SK-N-SH (cell line): ENCODE measurements around the gene CDH22. TPM values are rescaled to one million over a fixed set of nuclear protein-coding genes. Genes with fewer than 3 reads are reported as not detected.

Experiments used
- CTCF ChIA-PET: fragments of 300-600, 350-600 bp; formaldehyde crosslinking; extraction: SDS; loops from one replicate; lab custom pipeline; 2021; lab: Yijun Ruan, JAX
- POLR2A ChIA-PET: fragments of 350-600 bp; sonication (Branson Sonifier 250); formaldehyde crosslinking; extraction: SDS; loops from one replicate; lab custom pipeline; 2020; ENCODE audit warnings: antibody characterized with exemption, inconsistent platforms; lab: Yijun Ruan, JAX
- DNase-seq: peaks from one replicate; pipeline ENCODE4 v3.0.0; 2012
- H2AFZ ChIP-seq: fragments of 200-600 bp; sonication (generic); 2 replicates; pipeline ENCODE4 v1.8.1; 2016; ENCODE audit warnings: antibody characterized with exemption, mild to moderate bottlenecking, low read depth
- H3F3A ChIP-seq: fragments of 200-600 bp; sonication (generic); replicated peaks from 2 replicates; pipeline ENCODE3; 2016; ENCODE audit warnings: antibody characterized with exemption, mild to moderate bottlenecking; ENCODE audit not compliant: insufficient read depth
- H3K27ac ChIP-seq, 2 experiments: fragments of 200-500 bp in 1 of 2; fragments of 200-600 bp in 1 of 2; sonication (Bioruptor generic) in 1 of 2; sonication (generic), shearing (Covaris generic) in 1 of 2; 2 replicates each; pipeline versions ENCODE4 v1.5.1 to v1.6.1; 2014 to 2016; ENCODE audit warnings: low read depth in 2 of 2, inconsistent platforms in 1 of 2, low read length in 1 of 2, mild to moderate bottlenecking in 1 of 2, mixed read lengths in 1 of 2
- H3K27me3 ChIP-seq: fragments of 200-600 bp; sonication (generic), shearing (Covaris generic); 2 replicates; pipeline ENCODE4 v1.6.1; 2016; ENCODE audit warnings: mixed run types; ENCODE audit not compliant: insufficient read depth
- H3K36me3 ChIP-seq, 2 experiments: fragments of 200-500 bp in 1 of 2; fragments of 200-600 bp in 1 of 2; sonication (Bioruptor generic) in 1 of 2; sonication (generic) in 1 of 2; replicated peaks in 1 of 2; 2 replicates each; pipeline versions ENCODE3 to v1.5.1; 2014 to 2016; ENCODE audit warnings: low read length in 1 of 2, mild to moderate bottlenecking in 1 of 2; ENCODE audit not compliant: insufficient read depth in 2 of 2, control insufficient read depth in 1 of 2
- H3K4me1 ChIP-seq, 2 experiments: fragments of 200-500 bp in 1 of 2; fragments of 200-600 bp in 1 of 2; sonication (Bioruptor generic) in 1 of 2; sonication (generic), shearing (Covaris generic) in 1 of 2; 2 replicates each; pipeline versions ENCODE4 v1.5.1 to v1.6.1; 2014 to 2016; ENCODE audit warnings: low read depth in 1 of 2, low read length in 1 of 2, mixed run types in 1 of 2; ENCODE audit not compliant: insufficient read depth in 2 of 2, control insufficient read depth in 1 of 2
- H3K4me2 ChIP-seq: fragments of 200-600 bp; sonication (generic), shearing (Covaris generic); 2 replicates; pipeline ENCODE4 v1.6.1; 2017; ENCODE audit warnings: mixed run types
- H3K4me3 ChIP-seq, 2 experiments: fragments of 200-500 bp in 1 of 2; fragments of 200-600 bp in 1 of 2; sonication (Bioruptor generic) in 1 of 2; sonication (generic), shearing (Covaris generic) in 1 of 2; 2 replicates each; pipeline versions ENCODE4 v1.5.1 to v1.8.1; 2014 to 2016; ENCODE audit warnings: low read depth in 2 of 2, inconsistent platforms in 1 of 2, low read length in 1 of 2, mild to moderate bottlenecking in 1 of 2, mixed read lengths in 1 of 2, moderate library complexity in 1 of 2
- H3K79me2 ChIP-seq: fragments of 200-600 bp; sonication (generic); 2 replicates; pipeline ENCODE4 v1.8.1; 2017; ENCODE audit warnings: mild to moderate bottlenecking; ENCODE audit not compliant: insufficient read depth
- H3K9ac ChIP-seq: fragments of 200-600 bp; sonication (generic); 2 replicates; pipeline ENCODE4 v1.6.1; 2017; ENCODE audit warnings: mixed run types
- H3K9me2 ChIP-seq: fragments of 200-600 bp; sonication (generic); 2 replicates; pipeline ENCODE4 v1.6.1; 2017; ENCODE audit warnings: mixed run types
- H3K9me3 ChIP-seq: fragments of 200-600 bp; sonication (generic); 2 replicates; pipeline ENCODE4 v1.6.1; 2017; ENCODE audit warnings: mixed run types, mild to moderate bottlenecking, moderate library complexity
- H4K20me1 ChIP-seq: fragments of 200-600 bp; sonication (generic); 2 replicates; pipeline ENCODE4 v1.6.1; 2017; ENCODE audit warnings: mild to moderate bottlenecking, mixed run types; ENCODE audit not compliant: insufficient read depth
- FOSL2 ChIP-seq: IDR thresholded peaks from 2 replicates; pipeline ENCODE4 v1.4.0; 2012; ENCODE audit warnings: low read depth, mild to moderate bottlenecking, moderate library complexity, borderline replicate concordance
- FOXJ3 ChIP-seq: sonication (generic); formaldehyde crosslinking; IDR thresholded peaks from 2 replicates; pipeline ENCODE4 v1.5.1; 2020; ENCODE audit warnings: mild to moderate bottlenecking, missing genetic modification reagents
- FOXM1 ChIP-seq: IDR thresholded peaks from 2 replicates; pipeline ENCODE4 v1.4.0; 2012; ENCODE audit warnings: low read depth, mild to moderate bottlenecking
- GABPA ChIP-seq: IDR thresholded peaks from 2 replicates; pipeline ENCODE4 v1.4.0; 2012; ENCODE audit warnings: low read depth, mild to moderate bottlenecking
- MXI1 ChIP-seq: IDR thresholded peaks from 2 replicates; pipeline ENCODE4 v1.6.1; 2012; ENCODE audit warnings: mild to moderate bottlenecking, low read depth, low read length, improper control_type of control experiment
- NRF1 ChIP-seq: IDR thresholded peaks from 2 replicates; pipeline ENCODE4 v1.6.1; 2012; ENCODE audit warnings: low read depth, mild to moderate bottlenecking, low read length
- RAD21 ChIP-seq: IDR thresholded peaks from 2 replicates; pipeline ENCODE4 v1.6.1; 2012; ENCODE audit warnings: mild to moderate bottlenecking, low read length
- RFX5 ChIP-seq: IDR thresholded peaks from 2 replicates; pipeline ENCODE4 v1.6.1; 2012; ENCODE audit warnings: mild to moderate bottlenecking, improper control_type of control experiment, low read length
- SIN3A ChIP-seq: IDR thresholded peaks from 2 replicates; pipeline ENCODE4 v1.6.1; 2012; ENCODE audit warnings: low read depth, mild to moderate bottlenecking, low read length, moderate library complexity, borderline replicate concordance
- TAF1 ChIP-seq: IDR thresholded peaks from 2 replicates; pipeline ENCODE4 v1.6.1; 2012; ENCODE audit warnings: low read depth, mild to moderate bottlenecking, low read length, moderate library complexity, borderline replicate concordance
- YY1 ChIP-seq: IDR thresholded peaks from 2 replicates; pipeline ENCODE4 v1.4.0; 2012; ENCODE audit warnings: low read depth, mild to moderate bottlenecking
- WGBS: methylation state at CpG from one replicate; pipeline ENCODE4 v1.1.6; 2017; ENCODE audit warnings: low lambda C conversion rate; 5-methylcytosine and 5-hydroxymethylcytosine counted together
- polyA plus RNA-seq, 3 experiments: library from polyadenylated mRNA; depleted of rRNA; stranded (reverse); fragments of >200 nt; gene quantifications; 2 replicates each; pipeline ENCODE4 v1.2.3, GENCODE V29; 2012
- TF ChIP-seq, protein P1 (sequence below): fragments of 150-350 bp; IDR thresholded peaks from 2 replicates; pipeline ENCODE4 v1.6.1; 2017; ENCODE audit warnings: antibody characterized with exemption, low read length, low read depth, borderline replicate concordance
- TF ChIP-seq, protein P2 (sequence below): fragments of 200-600 bp; sonication (generic); IDR thresholded peaks from 2 replicates; pipeline ENCODE4 v1.6.1; 2017; ENCODE audit warnings: antibody characterized with exemption, mild to moderate bottlenecking, moderate library complexity
- TF ChIP-seq, protein P3 (sequence below): IDR thresholded peaks from 2 replicates; pipeline ENCODE4 v1.4.0; 2012; ENCODE audit warnings: low read depth, borderline replicate concordance
- TF ChIP-seq, protein P4 (sequence below): IDR thresholded peaks from 2 replicates; pipeline ENCODE4 v1.6.1; 2012; ENCODE audit warnings: mild to moderate bottlenecking, low read depth, low read length, moderate library complexity
- TF ChIP-seq, protein P5 (sequence below): fragments of 150-350 bp; IDR thresholded peaks from 2 replicates; pipeline ENCODE4 v1.6.1; 2016; ENCODE audit warnings: mild to moderate bottlenecking, low read depth, low read length
- TF ChIP-seq, protein P6 (sequence below): IDR thresholded peaks from 2 replicates; pipeline ENCODE4 v1.4.0; 2012; ENCODE audit warnings: low read depth, borderline replicate concordance

The CDH22 gene
- polyA plus RNA-seq, 1 of the 3 experiments (the other 2 are of a cell fraction) = not detected

DNA sequence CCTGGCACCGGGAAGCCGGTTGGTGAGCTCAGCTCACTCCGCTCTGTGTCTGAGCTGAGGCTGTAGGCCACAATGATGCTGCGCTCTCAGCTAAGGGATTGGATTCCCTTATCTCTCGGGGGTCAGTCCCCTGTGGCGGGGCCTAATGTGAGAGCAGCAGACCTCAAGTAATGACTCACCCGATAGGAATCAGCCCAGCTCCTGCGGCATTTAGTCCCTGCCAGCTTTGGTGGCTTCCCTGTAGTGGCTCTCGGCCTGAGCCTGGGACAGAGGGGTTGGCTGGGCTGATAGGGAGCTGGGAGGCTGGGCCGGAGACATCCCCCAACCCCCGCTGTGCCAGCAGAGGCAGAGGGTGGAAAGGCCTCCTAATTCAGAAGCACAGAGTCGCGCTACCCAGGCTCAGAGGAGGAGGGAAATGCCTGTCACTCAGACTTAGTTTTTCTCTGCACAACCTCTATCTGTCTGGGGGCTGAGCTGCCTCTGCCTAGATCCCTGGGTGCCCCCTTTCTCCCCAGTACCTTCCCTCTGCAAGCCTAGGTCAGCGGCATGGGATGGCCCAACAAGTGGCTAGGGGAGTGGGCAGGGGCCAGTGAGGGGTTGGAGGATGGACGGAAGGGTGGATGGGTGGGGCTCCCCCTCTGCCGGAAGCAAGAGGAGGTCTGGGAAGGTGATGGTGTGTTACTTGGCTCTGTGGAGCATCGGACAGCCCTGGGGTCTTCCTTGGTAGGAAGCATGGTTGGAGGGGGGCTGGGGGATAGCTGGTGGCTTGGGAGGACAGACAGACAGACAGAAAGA lies 92.2 kb downstream of the CDH22 start (continued):
- TF ChIP-seq, protein P1, sequence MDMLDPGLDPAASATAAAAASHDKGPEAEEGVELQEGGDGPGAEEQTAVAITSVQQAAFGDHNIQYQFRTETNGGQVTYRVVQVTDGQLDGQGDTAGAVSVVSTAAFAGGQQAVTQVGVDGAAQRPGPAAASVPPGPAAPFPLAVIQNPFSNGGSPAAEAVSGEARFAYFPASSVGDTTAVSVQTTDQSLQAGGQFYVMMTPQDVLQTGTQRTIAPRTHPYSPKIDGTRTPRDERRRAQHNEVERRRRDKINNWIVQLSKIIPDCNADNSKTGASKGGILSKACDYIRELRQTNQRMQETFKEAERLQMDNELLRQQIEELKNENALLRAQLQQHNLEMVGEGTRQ = no peak
- TF ChIP-seq FOXJ3 (CRISPR knock-in tag) = 0 out of 2 replicates have a peak, but pooled peaks have one; percentile 29
- no peak for TF ChIP-seq TAF1
- TF ChIP-seq, protein P2, sequence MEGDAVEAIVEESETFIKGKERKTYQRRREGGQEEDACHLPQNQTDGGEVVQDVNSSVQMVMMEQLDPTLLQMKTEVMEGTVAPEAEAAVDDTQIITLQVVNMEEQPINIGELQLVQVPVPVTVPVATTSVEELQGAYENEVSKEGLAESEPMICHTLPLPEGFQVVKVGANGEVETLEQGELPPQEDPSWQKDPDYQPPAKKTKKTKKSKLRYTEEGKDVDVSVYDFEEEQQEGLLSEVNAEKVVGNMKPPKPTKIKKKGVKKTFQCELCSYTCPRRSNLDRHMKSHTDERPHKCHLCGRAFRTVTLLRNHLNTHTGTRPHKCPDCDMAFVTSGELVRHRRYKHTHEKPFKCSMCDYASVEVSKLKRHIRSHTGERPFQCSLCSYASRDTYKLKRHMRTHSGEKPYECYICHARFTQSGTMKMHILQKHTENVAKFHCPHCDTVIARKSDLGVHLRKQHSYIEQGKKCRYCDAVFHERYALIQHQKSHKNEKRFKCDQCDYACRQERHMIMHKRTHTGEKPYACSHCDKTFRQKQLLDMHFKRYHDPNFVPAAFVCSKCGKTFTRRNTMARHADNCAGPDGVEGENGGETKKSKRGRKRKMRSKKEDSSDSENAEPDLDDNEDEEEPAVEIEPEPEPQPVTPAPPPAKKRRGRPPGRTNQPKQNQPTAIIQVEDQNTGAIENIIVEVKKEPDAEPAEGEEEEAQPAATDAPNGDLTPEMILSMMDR = no peak
- TF ChIP-seq, protein P3, sequence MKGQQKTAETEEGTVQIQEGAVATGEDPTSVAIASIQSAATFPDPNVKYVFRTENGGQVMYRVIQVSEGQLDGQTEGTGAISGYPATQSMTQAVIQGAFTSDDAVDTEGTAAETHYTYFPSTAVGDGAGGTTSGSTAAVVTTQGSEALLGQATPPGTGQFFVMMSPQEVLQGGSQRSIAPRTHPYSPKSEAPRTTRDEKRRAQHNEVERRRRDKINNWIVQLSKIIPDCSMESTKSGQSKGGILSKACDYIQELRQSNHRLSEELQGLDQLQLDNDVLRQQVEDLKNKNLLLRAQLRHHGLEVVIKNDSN = no peak
- no peak for TF ChIP-seq RFX5
- TF ChIP-seq RAD21 = peak; percentile 28
- peak; percentile 35; the same call in 1 of the 2 replicates for TF ChIP-seq FOSL2
- TF ChIP-seq MXI1 = no peak

DNA sequence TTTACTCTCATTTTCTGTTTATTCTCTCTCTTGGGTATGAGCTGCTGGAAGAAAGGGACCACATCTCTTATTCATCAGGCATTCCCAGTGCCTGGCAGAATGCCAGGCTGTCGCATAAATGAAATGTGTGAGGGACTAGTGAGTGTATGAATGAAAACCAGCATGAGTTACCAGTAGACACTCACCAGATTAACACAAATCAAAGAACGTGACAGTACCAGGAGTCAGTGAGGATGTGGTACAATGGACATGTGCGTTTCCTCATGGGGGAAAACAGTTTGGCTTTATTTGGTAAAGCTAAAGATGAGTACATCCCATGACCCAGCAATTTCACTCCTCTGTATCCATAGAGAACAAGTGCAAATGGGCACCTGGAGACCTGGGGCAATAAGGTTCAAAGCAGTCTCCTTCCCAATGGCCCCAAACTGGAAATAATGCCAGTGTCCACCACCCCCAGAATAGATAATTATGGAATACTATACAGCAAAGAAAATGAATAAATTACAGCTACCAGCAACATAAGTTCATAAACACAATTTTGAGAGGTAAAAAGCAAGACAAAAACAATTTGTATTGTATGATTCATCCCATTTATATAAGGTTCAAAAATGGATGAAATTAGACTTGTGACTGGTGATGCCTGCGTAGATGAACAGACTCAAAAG lies 93.3 kb downstream of the CDH22 start:
- CTCF ChIA-PET = interaction anchor here (1.1 to 2.2 kb wide), 7 partner anchors 9 to 134 kb away, joined by 3 to 10 read pairs (median 3); no protein-coding TSS in a partner anchor
- peak overlapping the region in 1 of 2 experiments; percentile 78; a peak in 1 of 4 replicates for H3K27ac ChIP-seq
- TF ChIP-seq, protein P4, sequence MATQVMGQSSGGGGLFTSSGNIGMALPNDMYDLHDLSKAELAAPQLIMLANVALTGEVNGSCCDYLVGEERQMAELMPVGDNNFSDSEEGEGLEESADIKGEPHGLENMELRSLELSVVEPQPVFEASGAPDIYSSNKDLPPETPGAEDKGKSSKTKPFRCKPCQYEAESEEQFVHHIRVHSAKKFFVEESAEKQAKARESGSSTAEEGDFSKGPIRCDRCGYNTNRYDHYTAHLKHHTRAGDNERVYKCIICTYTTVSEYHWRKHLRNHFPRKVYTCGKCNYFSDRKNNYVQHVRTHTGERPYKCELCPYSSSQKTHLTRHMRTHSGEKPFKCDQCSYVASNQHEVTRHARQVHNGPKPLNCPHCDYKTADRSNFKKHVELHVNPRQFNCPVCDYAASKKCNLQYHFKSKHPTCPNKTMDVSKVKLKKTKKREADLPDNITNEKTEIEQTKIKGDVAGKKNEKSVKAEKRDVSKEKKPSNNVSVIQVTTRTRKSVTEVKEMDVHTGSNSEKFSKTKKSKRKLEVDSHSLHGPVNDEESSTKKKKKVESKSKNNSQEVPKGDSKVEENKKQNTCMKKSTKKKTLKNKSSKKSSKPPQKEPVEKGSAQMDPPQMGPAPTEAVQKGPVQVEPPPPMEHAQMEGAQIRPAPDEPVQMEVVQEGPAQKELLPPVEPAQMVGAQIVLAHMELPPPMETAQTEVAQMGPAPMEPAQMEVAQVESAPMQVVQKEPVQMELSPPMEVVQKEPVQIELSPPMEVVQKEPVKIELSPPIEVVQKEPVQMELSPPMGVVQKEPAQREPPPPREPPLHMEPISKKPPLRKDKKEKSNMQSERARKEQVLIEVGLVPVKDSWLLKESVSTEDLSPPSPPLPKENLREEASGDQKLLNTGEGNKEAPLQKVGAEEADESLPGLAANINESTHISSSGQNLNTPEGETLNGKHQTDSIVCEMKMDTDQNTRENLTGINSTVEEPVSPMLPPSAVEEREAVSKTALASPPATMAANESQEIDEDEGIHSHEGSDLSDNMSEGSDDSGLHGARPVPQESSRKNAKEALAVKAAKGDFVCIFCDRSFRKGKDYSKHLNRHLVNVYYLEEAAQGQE = no peak
- TF ChIP-seq YY1 = no peak
- no peak for TF ChIP-seq GABPA
- TF ChIP-seq FOSL2 = no peak
- no peak for TF ChIP-seq NRF1
- no peak for TF ChIP-seq RFX5
- no peak for TF ChIP-seq TAF1
- TF ChIP-seq FOXM1 = no peak
- no peak for TF ChIP-seq SIN3A
- TF ChIP-seq, protein P5, sequence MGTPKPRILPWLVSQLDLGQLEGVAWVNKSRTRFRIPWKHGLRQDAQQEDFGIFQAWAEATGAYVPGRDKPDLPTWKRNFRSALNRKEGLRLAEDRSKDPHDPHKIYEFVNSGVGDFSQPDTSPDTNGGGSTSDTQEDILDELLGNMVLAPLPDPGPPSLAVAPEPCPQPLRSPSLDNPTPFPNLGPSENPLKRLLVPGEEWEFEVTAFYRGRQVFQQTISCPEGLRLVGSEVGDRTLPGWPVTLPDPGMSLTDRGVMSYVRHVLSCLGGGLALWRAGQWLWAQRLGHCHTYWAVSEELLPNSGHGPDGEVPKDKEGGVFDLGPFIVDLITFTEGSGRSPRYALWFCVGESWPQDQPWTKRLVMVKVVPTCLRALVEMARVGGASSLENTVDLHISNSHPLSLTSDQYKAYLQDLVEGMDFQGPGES = no peak
- TF ChIP-seq, protein P6, sequence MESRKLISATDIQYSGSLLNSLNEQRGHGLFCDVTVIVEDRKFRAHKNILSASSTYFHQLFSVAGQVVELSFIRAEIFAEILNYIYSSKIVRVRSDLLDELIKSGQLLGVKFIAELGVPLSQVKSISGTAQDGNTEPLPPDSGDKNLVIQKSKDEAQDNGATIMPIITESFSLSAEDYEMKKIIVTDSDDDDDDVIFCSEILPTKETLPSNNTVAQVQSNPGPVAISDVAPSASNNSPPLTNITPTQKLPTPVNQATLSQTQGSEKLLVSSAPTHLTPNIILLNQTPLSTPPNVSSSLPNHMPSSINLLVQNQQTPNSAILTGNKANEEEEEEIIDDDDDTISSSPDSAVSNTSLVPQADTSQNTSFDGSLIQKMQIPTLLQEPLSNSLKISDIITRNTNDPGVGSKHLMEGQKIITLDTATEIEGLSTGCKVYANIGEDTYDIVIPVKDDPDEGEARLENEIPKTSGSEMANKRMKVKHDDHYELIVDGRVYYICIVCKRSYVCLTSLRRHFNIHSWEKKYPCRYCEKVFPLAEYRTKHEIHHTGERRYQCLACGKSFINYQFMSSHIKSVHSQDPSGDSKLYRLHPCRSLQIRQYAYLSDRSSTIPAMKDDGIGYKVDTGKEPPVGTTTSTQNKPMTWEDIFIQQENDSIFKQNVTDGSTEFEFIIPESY = no peak

More for the DNA sequence above, 93.3 kb downstream of the CDH22 start:
- peaks cover 3% of the 10 kb centered on the region for H3F3A ChIP-seq
- H2AFZ ChIP-seq = no peak overlapping the region
- no peak overlapping the region for H3K4me3 ChIP-seq
- H3K9me3 ChIP-seq = no peaks in the 10 kb centered on the region
- no peaks in the 10 kb centered on the region for H3K27me3 ChIP-seq
- POLR2A ChIA-PET = no interaction called here
- no peaks in the 10 kb centered on the region for H3K36me3 ChIP-seq
- H3K4me1 ChIP-seq = peaks cover 0 to 22% of the 10 kb centered on the region in 2 experiments; a peak in 1 of 4 replicates
- no peak overlapping the region for H3K4me2 ChIP-seq
- no peaks in the 10 kb centered on the region for H4K20me1 ChIP-seq
- no peak overlapping the region for H3K9ac ChIP-seq
- H3K9me2 ChIP-seq = no peaks in the 10 kb centered on the region
- 37% methylated on average over 4 of the region's 4 CpGs for WGBS
- no peak for DNase-seq
- H3K79me2 ChIP-seq = no peaks in the 10 kb centered on the region
